MCF 10A (cell line): ENCODE measurements around the gene DNAH3. TPM values are rescaled to one million over a fixed set of nuclear protein-coding genes. Genes with fewer than 3 reads are reported as not detected.
A peak's percentile ranks its signal among the peaks of the same experiment; 100 is the strongest.

Experiments used
- BruUV-seq: library from RNA; stranded (reverse); fragments of 400-500 nt; replicated peaks from 2 replicates; lab custom pipeline; 2021; lab: Mats Ljungman, UMichigan
- CTCF ChIA-PET: fragments of 300-600 bp; sonication (Branson Sonifier 250); formaldehyde crosslinking; extraction: SDS; loops from one replicate; lab custom pipeline; 2021; ENCODE audit warnings: antibody characterized with exemption, inconsistent platforms; lab: Yijun Ruan, JAX
- POLR2A ChIA-PET: fragments of 300-600, 350-650 bp; sonication (Branson Sonifier 250); formaldehyde crosslinking; extraction: SDS; loops from one replicate; lab custom pipeline; 2020; ENCODE audit warnings: antibody characterized with exemption, inconsistent platforms; lab: Yijun Ruan, JAX
- DNase-seq: peaks from one replicate; pipeline ENCODE4 v3.0.0-alpha.2; 2018; ENCODE audit not compliant: unreplicated experiment
- H3K27ac Mint-ChIP-seq: one replicate; pipeline ENCODE4 v1.8.0; 2022; ENCODE audit warnings: mild to moderate bottlenecking, low read depth, mixed read lengths; ENCODE audit not compliant: unreplicated experiment
- H3K27me3 Mint-ChIP-seq: one replicate; pipeline ENCODE4 v1.8.0; 2022; ENCODE audit warnings: mixed read lengths; ENCODE audit not compliant: insufficient read depth, unreplicated experiment
- H3K36me3 Mint-ChIP-seq: one replicate; pipeline ENCODE4 v1.8.0; 2022; ENCODE audit warnings: mild to moderate bottlenecking, moderate library complexity, mixed read lengths; ENCODE audit not compliant: insufficient read depth, unreplicated experiment
- H3K4me1 Mint-ChIP-seq: one replicate; pipeline ENCODE4 v1.8.0; 2022; ENCODE audit warnings: mixed read lengths; ENCODE audit not compliant: insufficient read depth, unreplicated experiment
- H3K4me3 Mint-ChIP-seq: one replicate; pipeline ENCODE4 v1.8.0; 2022; ENCODE audit warnings: mild to moderate bottlenecking, moderate library complexity, mixed read lengths; ENCODE audit not compliant: unreplicated experiment
- H3K9me3 Mint-ChIP-seq: one replicate; pipeline ENCODE4 v1.8.0; 2022; ENCODE audit warnings: mixed read lengths; ENCODE audit not compliant: unreplicated experiment
- intact Hi-C: fragments of 100-400 bp; cut with micrococcal nuclease; formaldehyde crosslinking; loops from 2 replicates; pipeline ENCODE4 v1.14.1; 2022
- total RNA-seq: library from RNA; stranded (reverse); gene quantifications from 2 replicates; pipeline ENCODE4 v1.2.3, GENCODE V29; 2022
- TF ChIP-seq, protein P1 (sequence below): fragments of 200-600 bp; IDR thresholded peaks from one replicate; pipeline ENCODE4 v1.8.0; 2022; ENCODE audit warnings: antibody characterized with exemption, mild to moderate bottlenecking; ENCODE audit not compliant: unreplicated experiment

DNAH3 gene
- total RNA-seq, 1 experiment from 2014 or later, result not detected

- no peak overlapping the region for H3K27ac Mint-ChIP-seq
These were observed 221.8 kb downstream of the DNAH3 start for GRCh38 chr16:20928774-20929411.

DNA sequence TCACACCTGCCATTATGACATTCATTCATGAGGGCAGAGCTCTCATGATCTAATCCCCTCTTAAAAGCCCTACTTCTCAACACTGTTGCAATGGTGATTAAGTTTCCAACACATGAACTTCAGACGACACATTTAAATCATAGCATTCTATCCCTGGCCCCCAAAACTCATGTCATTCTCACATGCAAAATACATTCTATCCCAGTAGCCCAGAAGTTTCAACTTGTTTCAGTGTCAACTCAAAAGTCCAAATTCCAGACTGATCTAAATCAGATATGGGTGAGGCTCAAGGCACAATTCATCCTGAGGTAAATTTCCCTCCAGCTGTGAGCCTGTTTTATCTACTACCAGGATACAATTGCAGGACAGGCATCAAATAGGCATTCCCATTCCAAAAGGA lies 224.9 kb downstream of the DNAH3 start:
- Mint-ChIP-seq H3K4me1 (no peaks in the 10 kb centered on the region), H3K4me3 (no peak overlapping the region), H3K27ac (no peak overlapping the region), H3K27me3 (no peaks in the 10 kb centered on the region), H3K36me3 (peaks cover 38% of the 10 kb centered on the region), H3K9me3 (no peaks in the 10 kb centered on the region)
- CTCF ChIA-PET, result interaction anchor here (0.6 kb wide), 1 partner anchor 14 kb away, joined by 3 read pairs; no protein-coding TSS in a partner anchor
- intact Hi-C loops, result no loop called here
- POLR2A ChIA-PET, result no interaction called here
- TF ChIP-seq, protein P1, sequence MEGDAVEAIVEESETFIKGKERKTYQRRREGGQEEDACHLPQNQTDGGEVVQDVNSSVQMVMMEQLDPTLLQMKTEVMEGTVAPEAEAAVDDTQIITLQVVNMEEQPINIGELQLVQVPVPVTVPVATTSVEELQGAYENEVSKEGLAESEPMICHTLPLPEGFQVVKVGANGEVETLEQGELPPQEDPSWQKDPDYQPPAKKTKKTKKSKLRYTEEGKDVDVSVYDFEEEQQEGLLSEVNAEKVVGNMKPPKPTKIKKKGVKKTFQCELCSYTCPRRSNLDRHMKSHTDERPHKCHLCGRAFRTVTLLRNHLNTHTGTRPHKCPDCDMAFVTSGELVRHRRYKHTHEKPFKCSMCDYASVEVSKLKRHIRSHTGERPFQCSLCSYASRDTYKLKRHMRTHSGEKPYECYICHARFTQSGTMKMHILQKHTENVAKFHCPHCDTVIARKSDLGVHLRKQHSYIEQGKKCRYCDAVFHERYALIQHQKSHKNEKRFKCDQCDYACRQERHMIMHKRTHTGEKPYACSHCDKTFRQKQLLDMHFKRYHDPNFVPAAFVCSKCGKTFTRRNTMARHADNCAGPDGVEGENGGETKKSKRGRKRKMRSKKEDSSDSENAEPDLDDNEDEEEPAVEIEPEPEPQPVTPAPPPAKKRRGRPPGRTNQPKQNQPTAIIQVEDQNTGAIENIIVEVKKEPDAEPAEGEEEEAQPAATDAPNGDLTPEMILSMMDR, result no peak
- DNase-seq, result no peak
- no TSS peak for BruUV-seq

More at GRCh38 chr16:20928774-20929411, 221.8 kb downstream of the DNAH3 start:
- POLR2A ChIA-PET, result no interaction called here
- intact Hi-C loops, result no loop called here
- H3K4me3 Mint-ChIP-seq, result no peak overlapping the region
- no peaks in the 10 kb centered on the region for H3K27me3 Mint-ChIP-seq
- CTCF ChIA-PET, result interaction anchor here (0.6 kb wide), 2 partner anchors 10 to 329 kb away, joined by 4 read pairs; no protein-coding TSS in a partner anchor
- DNase-seq, result no peak
- H3K9me3 Mint-ChIP-seq, result no peaks in the 10 kb centered on the region
- no peaks in the 10 kb centered on the region for H3K4me1 Mint-ChIP-seq
- TF ChIP-seq, protein P1, result no peak
- BruUV-seq, result no TSS peak
- peaks cover 19% of the 10 kb centered on the region for H3K36me3 Mint-ChIP-seq

GRCh38 chr16:20923876-20924275 lies 226.8 kb downstream of the DNAH3 start:
- Mint-ChIP-seq H3K4me1 (peaks cover 5% of the 10 kb centered on the region), H3K4me3 (no peak overlapping the region), H3K27ac (peak overlapping the region; percentile 59), H3K27me3 (no peaks in the 10 kb centered on the region), H3K9me3 (no peaks in the 10 kb centered on the region), H3K36me3 (peaks cover 38% of the 10 kb centered on the region)
- DNase-seq, result no peak
- TF ChIP-seq, protein P1, result no peak
- BruUV-seq, result no TSS peak
- intact Hi-C loops, result no loop called here
- POLR2A ChIA-PET, result interaction anchor here (0.6 kb wide), 1 partner anchor 39 kb away, joined by 3 read pairs; no protein-coding TSS in a partner anchor
- CTCF ChIA-PET, result interaction anchor here (0.6 to 0.7 kb wide), 2 partner anchors 10 to 265 kb away, joined by 3 read pairs; no protein-coding TSS in a partner anchor

GRCh38 chr16:20920799-20921198 lies 229.8 kb downstream of the DNAH3 start:
- no peak for DNase-seq
- Mint-ChIP-seq H3K36me3 (peaks cover 44% of the 10 kb centered on the region), H3K9me3 (no peaks in the 10 kb centered on the region), H3K27me3 (no peaks in the 10 kb centered on the region), H3K4me3 (no peak overlapping the region), H3K27ac (no peak overlapping the region), H3K4me1 (peaks cover 22% of the 10 kb centered on the region)
- TF ChIP-seq, protein P1, result no peak
- ChIA-PET CTCF (interaction anchor here (0.5 to 2.3 kb wide), 4 partner anchors 22 to 218 kb away, joined by 3 to 6 read pairs (median 4); no protein-coding TSS in a partner anchor), POLR2A (interaction anchor here (1.0 to 1.2 kb wide), 2 partner anchors 21 to 23 kb away, joined by 3 read pairs; partner anchors contain the start of gene DCUN1D3)
- BruUV-seq, result no TSS peak
- intact Hi-C loops, result no loop called here
